HG03342 (cell line): ENCODE data around the gene TULP1.
A peak's percentile ranks its signal among the peaks of the same experiment; 100 is the strongest.

Source experiments
- ATAC-seq: cut with Tn5 transposase; IDR thresholded peaks from one replicate; pipeline ENCODE4 v1.9.1; 2021; ENCODE audit warnings: mild to moderate bottlenecking, moderate library complexity; ENCODE audit not compliant: unreplicated experiment

The TULP1 gene

DNA sequence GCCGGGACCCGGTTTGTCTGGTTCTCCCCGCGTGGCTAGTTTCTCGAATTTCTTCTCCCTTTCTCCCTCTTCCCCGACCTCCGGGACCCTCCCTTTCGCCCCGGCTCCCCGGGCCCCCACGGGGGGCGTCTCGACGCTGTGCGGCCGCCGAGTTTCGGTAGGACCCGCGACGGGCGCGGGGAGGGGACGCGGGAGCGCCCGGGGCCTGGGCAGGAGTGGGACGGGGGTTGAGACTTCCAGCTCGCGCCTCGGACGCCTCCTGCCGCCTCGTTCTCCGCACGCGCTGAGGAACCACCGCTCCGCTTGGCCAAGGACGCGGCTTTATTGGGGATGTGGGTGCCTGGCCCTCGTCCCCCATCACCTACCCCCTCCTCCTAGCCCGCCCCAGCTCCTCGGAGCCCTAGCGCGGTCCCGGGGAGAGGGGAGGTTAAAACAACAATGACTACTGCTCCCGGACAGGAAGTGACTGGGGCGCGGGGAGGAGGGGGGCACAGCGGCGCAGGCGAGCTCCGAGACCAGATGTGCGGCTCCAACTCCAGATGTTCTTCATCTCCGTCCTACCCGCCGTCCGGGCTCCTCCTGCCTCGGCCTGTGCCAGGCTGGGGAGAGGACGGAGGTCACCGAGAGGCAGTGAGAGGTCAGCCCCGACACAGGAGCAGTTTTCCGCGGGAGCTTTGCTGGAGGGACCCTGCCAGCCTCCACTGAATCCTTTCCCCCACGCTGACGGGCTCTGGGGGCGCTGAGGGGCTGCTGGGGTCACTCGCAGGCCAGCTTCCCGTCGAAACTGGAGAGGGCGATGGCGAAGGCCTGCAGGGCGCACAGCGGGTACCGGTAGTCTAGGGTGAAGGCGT is 14.9 kb downstream of the TULP1 start:
- no peak for ATAC-seq

DNA sequence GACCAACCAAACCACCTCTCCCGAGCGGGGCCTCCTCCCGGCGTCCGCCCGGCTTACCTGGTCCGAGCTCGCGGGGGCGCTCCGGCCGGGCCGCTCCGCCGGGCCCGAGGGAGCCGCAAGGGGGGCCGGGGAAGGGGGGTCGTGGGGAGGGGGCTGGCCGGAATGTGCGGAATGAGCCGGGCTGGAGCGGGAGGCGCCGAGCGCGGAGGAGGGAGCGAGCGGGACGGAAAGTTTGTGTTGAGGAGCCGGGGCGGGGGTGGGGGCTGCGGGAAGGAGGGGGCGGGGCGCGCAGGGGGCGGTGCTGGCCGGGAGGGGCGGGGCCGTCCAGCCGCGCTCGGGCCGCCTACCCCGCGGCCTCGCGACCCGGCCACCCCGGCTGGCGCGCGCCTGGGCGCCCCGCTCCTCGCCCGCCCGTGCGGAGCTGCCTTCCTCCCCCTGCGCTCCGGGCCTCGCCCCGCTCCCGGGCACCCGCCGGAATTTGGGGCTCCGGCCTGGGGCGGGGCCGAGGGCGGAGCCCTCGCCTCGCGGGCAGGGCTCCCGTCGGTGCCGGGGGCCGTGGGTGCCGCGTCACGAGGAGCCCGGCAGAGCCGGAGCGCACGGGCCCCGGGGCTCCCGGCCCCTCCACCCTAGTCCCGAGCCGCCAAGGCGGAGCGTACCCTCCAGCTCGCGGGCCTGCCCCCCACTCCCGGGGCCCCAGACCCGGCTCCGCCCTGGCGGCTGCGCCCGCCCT is 15.7 kb downstream of the TULP1 start, which contains the start of gene TEAD3:
Gene TEAD3, minus strand, starts transcription at position 239 of the 730 bp plus-strand sequence.
- peak; percentile 47 for ATAC-seq

GRCh38 chr6:35496036-35496840 is 16.5 kb downstream of the TULP1 start:
- no peak for ATAC-seq

DNA sequence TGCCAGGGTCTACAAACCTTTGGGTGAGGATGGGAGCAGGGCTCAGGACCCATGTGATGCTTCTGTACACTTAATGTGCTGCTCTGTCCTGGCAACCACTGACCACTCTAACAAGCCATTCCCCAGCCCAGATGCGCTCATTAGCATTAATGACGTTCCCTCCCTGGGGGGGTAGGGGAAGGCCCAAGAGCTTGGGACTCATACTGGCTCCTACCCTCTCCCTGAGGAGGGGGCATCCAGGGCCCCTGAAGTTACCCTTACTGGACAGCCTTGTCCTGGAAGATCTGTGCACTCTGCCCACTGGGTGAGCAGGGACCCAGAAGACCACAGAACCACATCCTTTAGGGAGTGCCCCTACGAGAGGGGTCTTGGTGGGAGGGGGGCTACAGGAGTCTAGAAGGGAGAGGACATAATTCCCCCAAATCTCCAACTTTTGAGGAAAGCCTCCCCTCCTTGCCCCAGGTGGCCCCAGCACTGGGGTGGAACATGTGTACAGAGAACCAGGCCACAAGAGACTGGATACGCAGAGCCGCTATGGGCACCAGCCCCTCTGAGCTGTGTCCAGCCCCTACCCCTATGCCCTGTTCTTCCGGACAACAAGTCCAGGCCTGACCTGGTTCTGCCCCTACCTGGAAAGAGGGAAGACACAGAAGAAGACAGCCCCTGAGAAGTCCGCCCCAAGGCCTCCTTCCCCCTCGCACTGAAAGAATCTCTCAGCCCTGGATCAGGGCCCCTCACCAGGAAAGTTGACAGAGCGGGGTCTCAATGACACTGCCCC is 17.2 kb downstream of the TULP1 start:
- no peak for ATAC-seq

DNA sequence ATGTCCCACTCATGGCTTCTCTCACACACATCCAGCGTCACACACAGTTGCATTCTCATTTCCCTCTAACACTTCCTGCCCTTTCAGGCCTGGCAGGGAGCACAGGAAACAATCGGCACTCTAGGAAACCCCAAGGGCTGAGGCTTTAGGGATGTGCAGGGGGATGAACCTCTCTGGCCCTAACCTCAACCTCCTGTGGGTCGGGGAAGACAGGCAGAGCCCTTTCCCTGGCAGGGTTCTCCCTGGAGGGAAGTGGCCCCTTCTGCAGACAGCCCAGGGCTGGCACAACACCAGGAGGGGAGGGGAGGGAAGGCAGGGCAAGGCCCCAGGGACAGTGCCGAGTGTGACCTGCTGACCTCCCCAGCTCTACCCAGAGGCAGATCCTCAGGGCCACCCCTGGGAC is 18.5 kb downstream of the TULP1 start:
- ATAC-seq = no peak

GRCh38 chr6:35493307-35493983 is 19.3 kb downstream of the TULP1 start:
- no peak for ATAC-seq

- ATAC-seq = no peak
These were observed 19.8 kb downstream of the TULP1 start for GRCh38 chr6:35492974-35493284.

DNA sequence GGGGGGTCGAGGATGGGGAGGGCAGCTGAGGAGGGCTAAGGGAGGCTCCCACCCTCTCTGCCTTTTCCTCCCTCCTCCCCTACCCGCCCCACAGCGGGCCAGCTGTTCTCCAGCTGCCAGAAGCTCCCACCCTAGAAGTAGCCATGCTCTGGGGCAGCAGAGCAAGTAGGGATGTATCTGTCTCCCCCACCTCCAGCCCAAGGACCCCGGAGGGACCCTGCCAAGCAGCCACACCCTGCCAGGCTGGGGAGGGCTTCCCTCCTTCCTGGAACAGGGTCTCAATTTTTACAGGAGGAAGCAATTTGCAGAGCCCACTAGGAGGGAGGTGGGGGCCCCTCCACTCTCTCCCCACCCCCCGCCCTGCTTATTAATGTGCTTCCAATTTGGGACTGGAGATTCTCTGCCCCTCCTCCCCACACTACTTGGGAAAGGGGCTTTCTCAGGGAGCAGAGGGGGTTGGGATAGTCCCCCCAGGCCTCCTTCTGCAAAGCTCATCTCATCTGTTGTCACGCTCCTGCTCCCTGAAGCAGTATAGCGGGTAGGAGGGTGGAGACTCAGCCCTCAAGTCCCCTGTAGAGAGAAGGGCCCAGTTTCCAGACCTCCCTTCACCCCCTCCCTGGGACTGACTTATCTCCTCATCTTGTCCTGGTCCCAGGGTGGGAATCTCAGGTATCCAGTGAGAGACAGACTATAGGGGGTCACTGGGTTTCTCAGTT is 20.3 kb downstream of the TULP1 start:
- ATAC-seq = no peak

DNA sequence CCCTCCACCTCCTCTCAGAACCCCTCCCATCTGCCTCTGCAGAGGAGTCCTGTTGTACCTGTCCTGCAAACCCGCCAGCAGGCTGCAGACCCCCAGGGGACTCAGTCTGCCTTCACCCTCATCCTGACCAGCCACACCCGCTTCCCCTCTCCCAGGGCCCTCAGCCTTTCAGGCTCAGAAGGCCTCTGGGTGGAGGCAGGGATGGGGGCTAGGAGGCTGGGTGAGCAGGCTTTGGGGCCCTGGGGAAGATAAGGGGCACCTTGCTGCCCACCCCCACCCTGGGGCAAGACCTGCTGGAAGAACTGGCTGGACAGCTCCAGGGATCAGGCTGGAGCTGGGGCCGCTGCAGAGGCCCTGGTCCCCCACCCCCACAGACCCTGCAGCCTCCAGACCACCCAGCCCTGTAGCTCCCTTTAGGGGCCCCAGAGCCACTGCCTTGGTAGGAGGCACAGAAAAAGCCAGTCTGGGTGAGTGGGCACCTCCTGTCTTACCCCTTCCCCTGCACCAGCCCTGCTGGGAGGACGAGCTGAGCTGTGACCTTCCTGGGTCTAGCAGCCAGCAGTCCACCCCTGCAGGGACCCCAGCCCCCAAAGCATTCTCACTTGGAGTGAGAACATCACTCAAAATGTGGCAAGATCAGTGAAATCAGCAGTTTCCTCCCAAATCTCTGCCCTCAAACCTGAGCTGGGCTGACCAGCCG is 21.0 kb downstream of the TULP1 start:
- no peak for ATAC-seq

- no peak for ATAC-seq
These were observed 21.7 kb downstream of the TULP1 start for GRCh38 chr6:35490821-35491557.

DNA sequence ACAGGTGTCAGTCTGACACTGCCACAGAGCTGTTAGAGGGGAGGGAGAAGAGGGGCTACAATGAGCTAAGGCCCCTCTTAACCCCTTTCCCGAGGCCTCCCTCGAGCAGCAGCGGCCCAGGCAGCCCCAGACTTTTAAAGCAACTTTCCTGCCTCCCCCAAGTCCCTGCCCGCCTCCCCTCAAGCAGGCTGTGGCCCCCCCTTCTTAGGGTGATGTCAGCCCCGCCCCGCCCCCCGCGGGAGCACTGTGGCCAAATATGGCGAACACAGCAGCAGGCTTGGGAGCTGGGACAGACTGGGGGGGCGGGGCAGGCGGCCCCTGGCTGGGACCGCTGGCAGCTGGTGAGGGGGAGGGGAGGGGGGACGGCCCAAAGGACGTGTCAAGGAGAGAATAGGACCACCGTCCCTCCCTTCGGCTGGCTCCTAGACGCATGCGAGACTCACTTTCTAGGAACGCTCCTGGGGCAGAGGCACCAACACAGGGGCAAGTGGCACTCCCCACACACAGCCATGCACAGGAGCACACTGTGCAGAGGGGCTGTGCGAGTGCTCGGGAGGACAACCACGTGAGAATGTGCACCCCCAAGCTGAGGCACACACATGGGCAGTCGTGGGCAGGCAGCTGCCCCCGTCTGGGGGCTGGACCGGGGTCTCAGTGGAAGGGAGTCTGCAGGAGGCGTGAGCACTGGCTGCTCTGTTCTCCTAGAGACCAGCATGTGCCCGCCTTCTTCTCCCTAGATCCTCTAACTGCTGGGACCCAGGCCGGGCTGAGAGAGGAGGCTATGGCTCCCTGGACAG is 22.5 kb downstream of the TULP1 start:
- ATAC-seq = no peak

DNA sequence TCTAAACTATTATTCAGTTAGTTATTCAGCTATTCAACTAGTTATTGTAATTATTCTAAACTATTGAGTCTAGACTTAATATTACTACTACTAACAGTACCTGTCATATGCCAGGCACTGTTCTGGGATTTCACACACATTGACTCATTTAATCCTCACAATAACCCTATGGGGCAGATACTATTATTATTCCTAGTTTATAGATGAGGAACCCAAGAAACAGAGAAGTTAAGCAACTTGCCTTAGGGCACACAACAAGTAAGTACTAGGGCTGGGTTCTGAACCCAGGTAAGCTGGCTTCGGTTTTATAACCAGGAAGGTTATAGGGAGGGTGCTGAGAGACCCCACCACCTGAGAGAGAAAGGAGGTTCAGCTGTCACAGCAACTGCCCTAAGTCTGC is 23.6 kb downstream of the TULP1 start:
- no peak for ATAC-seq

DNA sequence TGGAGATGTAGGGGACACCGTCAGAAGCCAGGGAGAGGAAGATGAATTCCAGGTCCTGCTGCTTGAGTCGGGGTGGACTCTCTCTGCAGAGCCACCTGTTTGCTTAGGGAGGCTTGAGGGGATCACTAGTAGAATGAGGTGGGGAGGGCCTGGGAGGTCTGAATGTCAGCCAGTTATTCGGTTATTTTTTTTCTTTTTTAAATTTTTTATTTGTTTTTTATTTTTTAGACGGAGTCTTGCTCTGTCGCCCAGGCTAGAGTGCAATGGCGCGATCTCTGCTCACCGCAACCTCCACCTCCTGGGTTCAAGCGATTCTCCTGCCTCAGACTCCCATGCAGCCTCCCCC is 24.2 kb downstream of the TULP1 start:
- no peak for ATAC-seq

GRCh38 chr6:35487658-35488516 is 24.8 kb downstream of the TULP1 start:
- no peak for ATAC-seq

- ATAC-seq = no peak
These were observed 26.4 kb downstream of the TULP1 start for GRCh38 chr6:35486005-35486925.
